Measurements from ENCODE around the gene SERPINE2.

GRCh38 chr2:224041554-224041953 is 2.5 kb upstream of the SERPINE2 start:
- TF ChIP-seq, protein P1, sequence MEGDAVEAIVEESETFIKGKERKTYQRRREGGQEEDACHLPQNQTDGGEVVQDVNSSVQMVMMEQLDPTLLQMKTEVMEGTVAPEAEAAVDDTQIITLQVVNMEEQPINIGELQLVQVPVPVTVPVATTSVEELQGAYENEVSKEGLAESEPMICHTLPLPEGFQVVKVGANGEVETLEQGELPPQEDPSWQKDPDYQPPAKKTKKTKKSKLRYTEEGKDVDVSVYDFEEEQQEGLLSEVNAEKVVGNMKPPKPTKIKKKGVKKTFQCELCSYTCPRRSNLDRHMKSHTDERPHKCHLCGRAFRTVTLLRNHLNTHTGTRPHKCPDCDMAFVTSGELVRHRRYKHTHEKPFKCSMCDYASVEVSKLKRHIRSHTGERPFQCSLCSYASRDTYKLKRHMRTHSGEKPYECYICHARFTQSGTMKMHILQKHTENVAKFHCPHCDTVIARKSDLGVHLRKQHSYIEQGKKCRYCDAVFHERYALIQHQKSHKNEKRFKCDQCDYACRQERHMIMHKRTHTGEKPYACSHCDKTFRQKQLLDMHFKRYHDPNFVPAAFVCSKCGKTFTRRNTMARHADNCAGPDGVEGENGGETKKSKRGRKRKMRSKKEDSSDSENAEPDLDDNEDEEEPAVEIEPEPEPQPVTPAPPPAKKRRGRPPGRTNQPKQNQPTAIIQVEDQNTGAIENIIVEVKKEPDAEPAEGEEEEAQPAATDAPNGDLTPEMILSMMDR (IDR thresholded peaks at IDR 0.05; ENCODE audit: low read depth, low read length, poor library complexity, severe bottlenecking), result no peak
- no peak for TF ChIP-seq EZH2phosphoT487 (IDR thresholded peaks at IDR 0.05; ENCODE audit: borderline replicate concordance, low read length)
